ENCODE data around the gene STX1B.
A peak's percentile ranks its signal among the peaks of the same experiment; 100 is the strongest.

STX1B gene

DNA sequence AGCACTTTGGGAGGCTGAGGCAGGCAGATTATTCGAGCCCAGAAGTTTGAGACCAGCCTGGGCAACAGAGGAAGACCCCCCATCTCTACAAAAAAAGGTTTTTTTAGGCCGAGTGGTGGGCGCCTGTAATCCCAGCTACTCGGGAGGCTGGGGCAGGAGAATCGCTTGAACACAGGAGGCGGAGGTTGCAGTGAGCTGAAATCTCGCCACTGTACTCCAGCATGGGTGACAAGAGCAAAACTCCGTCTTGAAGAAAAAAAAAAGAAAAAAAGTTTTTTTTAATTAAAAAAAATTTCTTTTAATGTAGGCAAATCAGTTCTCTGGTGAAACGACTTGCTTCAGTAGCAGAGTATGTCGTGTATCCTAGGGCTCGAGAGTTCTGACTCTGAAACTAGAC is 14.5 kb downstream of the STX1B start:
- no peak for DNase-seq

DNA sequence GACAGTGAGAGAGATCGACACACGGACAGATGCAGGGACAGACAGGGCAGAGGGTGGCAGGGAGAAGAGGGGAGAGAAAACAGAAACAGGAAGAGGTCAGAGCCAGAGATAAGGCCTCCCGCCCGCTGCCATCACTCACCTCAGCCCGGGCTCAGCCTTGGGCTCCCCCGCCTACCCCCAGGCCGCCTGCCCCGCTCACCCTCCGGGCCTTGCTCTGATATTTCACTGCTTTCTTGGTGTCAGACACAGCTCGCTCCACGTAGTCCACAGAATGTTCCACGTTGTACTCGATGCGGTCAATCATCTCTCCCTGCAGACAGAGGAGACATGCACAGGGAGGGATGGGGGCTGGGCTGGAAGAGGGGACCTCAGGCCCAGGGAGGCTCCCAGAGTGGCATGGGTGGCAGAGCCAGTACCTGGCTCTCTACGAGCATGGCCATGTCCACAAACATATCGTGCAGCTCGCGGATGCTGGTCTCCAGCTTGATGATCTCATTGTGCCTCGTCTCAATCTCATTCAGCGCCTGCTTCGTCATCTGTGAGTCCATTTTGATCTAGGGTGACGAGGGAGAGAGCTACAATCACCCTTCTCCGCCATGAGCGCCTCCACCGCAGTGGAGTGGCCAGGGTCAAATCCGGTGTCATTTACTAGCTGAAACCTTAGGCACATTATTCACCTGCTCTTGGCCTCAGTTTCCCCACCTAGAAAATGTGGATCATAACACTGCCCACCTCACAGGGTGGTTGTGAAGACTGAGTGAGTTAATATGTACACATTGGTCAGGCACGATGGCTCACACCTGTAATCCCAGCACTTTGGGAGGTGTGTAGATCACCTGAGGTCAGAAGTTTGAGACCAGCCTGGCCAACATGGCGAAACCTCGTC is 17.3 kb downstream of the STX1B start:
- no peak for DNase-seq

DNA sequence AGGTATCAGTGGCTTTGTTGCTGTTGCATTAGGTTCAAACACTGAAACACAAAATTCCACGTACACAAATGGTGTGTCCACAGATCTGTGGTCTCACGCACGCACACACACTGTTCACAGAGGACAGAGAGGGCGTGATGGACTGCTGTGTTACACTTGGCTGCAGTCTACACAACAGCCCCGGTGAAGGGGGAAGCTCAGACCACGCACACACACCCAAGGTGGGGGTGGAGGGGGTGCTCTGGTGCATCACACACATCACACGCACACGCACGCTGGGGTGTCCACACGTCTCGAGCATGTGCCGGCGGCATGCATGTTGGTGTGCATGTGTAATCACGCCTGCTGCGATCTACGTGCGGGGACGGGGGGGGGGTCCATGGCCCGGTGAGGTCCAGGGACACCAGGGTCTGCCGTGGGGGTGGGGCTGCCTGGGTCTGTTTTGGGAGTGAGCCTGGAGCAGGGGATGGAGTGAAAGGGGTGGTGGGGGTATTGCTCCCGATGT is 18.1 kb downstream of the STX1B start:
- DNase-seq: no peak

GRCh38 chr16:30991052-30991451 is 19.4 kb downstream of the STX1B start:
- DNase-seq: no peak

DNA sequence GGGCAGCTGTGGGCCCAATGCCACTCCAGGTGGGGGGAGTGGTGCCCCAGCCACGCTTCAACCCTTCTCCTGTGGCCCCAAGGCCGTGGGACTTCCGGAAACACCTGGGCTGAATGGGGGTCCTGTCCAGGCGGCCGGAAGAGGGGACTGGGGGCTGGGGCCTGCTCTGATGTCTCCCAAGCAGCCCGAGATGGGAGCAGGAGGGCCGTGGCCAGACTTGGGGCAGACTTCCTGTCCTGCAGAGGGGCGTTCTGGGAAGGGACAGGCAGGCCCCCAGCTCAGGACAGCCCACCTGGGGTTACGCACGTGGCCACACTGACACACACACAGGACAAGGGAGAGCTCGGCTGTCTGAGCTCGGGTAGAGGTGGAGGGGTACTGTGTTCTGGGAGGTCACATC is 20.3 kb downstream of the STX1B start:
- no peak for DNase-seq

DNA sequence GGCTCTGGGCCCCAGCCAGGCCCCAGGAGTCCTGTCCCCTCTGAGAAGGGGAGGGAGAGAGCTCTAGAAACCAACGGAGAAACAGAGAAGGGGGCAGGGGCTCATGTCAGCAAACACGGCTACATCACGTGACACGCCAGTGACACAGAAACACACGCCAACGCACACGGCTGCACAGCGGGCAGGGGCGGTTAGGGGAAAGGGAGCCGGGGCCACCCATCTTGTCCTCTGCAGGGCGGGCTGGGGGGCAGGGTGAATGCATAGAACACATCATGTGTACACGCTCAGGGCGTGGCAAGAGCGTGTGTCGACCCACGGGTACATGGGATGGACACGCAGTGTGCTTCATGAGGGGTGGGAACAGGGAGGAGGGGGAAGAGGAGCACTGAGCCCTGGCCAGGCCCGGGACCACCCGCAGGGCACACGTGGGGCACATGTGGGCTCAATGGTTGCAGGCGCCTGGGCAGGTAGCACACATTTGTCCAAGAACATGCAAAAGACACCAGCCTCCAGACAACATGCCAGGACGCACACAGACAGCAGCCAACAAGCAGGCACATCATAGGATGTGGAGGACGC is 20.9 kb downstream of the STX1B start:
- DNase-seq: no peak

- no peak for DNase-seq
Observed at GRCh38 chr16:30987581-30988190, 22.8 kb downstream of the STX1B start.

DNA sequence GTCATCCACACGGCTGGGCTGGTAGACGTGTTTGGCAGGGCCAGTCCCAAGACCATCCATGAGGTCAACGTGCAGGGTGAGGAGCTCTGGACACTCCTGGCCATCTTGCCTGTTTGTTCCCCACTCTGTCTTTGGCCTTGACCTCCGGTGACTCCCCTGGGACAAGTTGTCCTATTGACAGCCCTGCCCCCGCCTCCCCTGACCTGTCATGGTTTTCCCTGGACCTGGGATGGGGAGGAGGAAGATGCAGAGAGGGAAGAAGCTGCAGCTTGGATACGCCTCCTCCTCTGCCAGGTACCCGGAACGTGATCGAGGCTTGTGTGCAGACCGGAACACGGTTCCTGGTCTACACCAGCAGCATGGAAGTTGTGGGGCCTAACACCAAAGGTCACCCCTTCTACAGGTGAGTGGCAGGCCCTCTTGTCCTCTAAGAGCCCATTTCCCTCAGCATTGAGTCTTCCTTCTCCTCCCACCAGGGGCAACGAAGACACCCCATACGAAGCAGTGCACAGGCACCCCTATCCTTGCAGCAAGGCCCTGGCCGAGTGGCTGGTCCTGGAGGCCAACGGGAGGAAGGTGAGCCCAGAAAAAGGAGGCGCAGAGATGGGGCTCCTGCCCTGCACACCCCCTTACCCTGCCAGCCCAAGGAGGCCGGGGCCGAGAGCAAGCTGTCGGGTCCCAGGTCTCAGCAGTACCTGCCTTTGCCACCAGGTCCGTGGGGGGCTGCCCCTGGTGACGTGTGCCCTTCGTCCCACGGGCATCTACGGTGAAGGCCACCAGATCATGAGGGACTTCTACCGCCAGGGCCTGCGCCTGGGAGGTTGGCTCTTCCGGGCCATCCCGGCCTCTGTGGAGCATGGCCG is 24.1 kb downstream of the STX1B start:
- no peak for DNase-seq

GRCh38 chr16:30985401-30986128 is 24.9 kb downstream of the STX1B start:
- DNase-seq: no peak

DNA sequence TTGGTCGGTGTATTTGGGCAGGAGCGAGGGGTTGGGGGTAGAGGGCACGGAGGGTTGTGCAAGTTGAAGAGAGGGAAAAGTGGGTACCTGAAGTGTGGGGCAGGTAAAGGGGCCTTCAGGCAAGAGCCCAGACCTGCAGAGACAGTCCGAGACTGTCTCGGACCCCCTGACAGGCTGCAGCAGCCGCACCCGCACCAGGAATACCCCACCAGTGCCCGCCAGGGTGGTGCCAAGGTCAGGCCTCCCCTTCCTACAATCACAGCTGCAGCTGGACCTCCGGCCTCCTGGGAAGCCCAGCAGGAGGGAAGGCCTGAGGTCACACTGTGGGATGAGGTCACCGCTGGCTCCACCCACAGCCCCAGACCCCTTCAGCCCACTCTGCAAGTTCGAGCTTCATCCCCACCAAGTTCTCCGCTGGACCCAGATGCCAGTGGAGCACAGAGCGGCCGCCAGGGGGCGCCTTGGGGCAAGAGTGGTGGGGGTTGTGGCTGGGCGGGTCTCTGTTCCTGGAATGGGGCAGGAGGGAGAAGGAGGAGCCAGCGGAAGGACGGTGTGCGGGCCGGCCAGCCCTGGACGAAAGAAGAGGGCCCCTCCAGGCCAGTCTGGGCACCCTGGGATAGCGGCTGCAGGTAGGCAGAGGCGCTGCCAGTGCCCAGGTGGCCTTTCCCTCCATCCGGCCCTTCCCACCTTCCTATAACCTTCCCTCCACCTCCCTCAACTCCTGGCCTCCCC is 25.6 kb downstream of the STX1B start, which contains the start of gene HSD3B7:
HSD3B7 (plus strand) TSS at position 539 of the 732 bp plus-strand sequence. CDS start 452 bp downstream, outside the sequence.
- peak; percentile 90 for DNase-seq

- no peak for DNase-seq
Observed at GRCh38 chr16:30983898-30984610, 26.4 kb downstream of the STX1B start.

GRCh38 chr16:30983289-30983889 is 27.0 kb downstream of the STX1B start:
- DNase-seq: no peak

- DNase-seq: no peak
Observed at GRCh38 chr16:30982548-30983288, 27.7 kb downstream of the STX1B start.

DNA sequence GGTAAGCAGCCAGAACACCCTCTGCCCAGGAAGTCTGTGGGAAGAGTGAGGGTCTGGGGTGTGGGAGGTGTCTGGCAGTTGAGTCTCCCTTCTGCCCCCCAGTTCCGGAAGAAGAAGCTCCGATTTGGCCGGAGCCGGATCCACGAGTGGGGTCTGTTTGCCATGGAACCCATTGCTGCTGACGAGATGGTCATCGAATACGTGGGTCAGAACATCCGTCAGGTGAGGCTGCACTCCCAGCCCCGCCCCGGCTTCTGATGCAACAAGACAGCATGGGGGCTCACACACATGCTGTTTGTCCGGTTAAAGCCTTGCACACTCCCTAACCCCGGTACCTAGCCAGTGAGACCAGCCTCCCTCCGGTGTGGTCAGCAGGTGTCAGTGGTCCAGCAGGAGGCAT is 29.5 kb downstream of the STX1B start:
- DNase-seq: no peak

DNA sequence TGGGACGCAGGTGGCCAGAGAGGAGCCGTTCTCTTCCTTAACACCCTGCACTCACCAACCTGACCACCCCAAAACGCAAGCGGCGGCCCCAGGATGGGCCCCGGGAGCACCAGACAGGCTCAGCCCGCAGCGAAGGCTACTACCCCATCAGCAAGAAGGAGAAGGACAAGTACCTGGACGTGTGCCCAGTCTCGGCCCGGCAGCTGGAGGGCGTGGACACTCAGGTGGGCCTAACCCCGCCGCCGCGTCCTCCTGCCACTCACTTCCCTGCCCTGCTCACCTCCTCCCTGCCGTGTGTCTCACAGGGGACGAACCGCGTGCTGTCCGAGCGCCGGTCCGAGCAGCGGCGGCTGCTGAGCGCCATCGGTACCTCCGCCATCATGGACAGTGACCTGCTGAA is 30.0 kb downstream of the STX1B start:
- no peak for DNase-seq

- DNase-seq: no peak
Observed at GRCh38 chr16:30980023-30980371, 30.4 kb downstream of the STX1B start.

DNA sequence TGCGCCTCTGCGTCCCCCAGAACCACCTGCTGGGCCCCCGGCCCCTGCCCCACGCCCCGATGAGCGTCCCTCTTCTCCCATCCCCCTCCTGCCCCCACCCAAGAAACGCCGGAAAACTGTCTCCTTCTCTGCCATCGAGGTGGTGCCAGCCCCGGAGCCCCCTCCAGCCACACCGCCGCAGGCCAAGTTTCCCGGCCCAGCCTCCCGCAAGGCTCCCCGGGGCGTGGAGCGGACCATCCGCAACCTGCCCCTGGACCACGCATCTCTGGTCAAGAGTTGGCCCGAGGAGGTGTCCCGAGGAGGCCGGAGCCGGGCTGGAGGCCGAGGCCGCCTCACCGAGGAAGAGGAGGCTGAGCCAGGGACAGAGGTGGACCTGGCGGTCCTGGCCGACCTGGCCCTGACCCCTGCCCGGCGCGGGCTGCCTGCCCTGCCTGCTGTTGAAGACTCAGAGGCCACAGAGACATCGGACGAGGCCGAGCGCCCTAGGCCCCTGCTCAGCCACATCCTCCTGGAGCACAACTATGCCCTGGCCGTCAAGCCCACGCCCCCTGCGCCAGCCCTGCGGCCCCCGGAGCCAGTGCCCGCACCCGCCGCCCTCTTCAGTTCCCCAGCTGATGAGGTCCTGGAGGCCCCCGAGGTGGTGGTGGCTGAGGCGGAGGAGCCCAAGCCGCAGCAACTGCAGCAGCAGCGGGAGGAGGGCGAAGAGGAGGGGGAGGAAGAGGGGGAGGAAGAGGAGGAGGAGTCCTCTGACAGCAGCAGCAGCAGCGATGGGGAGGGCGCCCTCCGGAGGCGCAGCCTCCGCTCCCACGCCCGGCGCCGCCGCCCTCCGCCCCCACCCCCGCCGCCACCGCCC is 31.0 kb downstream of the STX1B start:
- DNase-seq: no peak

- peak; percentile 36 for DNase-seq
Observed at GRCh38 chr16:30977502-30977901, 32.9 kb downstream of the STX1B start.

DNA sequence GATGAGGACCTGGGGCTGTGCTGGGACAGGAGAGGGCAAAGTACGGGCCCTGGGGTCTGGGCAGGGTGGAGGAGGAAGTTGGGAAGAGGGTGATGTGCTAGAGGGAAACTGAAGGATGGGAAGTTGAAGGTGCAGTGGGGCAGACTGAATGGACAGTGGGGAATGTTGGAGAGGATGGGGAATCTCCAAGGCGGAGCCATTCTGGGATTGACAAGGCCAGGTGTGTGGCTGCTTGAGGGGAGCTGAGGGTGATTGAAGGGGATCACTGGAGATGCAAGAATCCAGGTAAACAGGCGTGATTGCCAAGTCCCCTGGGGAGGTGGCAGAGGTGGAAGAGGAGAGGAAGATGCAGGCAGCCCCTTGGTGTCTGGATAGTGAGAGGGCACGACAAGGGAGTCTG is 34.0 kb downstream of the STX1B start:
- no peak for DNase-seq

Measured in activated CD4-positive, alpha-beta T cell treated with anti-CD3 and anti-CD28 coated beads, Interleukin-2, Interleukin-6, amounts not matched to agents 100 ng/mL and 50 ng/mL, durations not matched to agents 16 hours and 8 hours (primary cell).